ENCODE data around the gene SH3GLB2. TPM values are rescaled to one million over a fixed set of nuclear protein-coding genes. Genes with fewer than 3 reads are reported as not detected.
"Not testable (repeated sequence)": the region's sequence is repeated elsewhere in the genome, so short reads cannot be mapped to it uniquely, and the experiment has no call there.

Gene SH3GLB2
- total RNA-seq, 1 experiment from 2014 or later, result 66.5 TPM

- Mint-ChIP-seq H3K4me3 (ENCODE audit: low read depth, unreplicated experiment) (no peak overlapping the region), H3K27ac (ENCODE audit: unreplicated experiment) (no peak overlapping the region), H3K9me3 (ENCODE audit: low read depth, unreplicated experiment) (no peaks in the 10 kb centered on the region), H3K4me1 (ENCODE audit: low read depth, unreplicated experiment) (no peaks in the 10 kb centered on the region), H3K36me3 (ENCODE audit: insufficient read depth, unreplicated experiment) (peaks cover 16% of the 10 kb centered on the region), H3K27me3 (ENCODE audit: unreplicated experiment) (no peaks in the 10 kb centered on the region)
- DNase-seq, result no peak
- no peak for TF ChIP-seq CTCF (IDR thresholded peaks at IDR 0.05; ENCODE audit: unreplicated experiment)
- CTCF ChIA-PET, result no interaction called here
- BruUV-seq (replicated peaks), result no TSS peak
- intact Hi-C loops (cut with micrococcal nuclease; ENCODE audit: unreplicated experiment), result no loop called here
Observed at GRCh38 chr9:128983536-128983935, 44.6 kb downstream of the SH3GLB2 start.

- H3K4me3 Mint-ChIP-seq (ENCODE audit: low read depth, unreplicated experiment), result no peak overlapping the region
Observed at GRCh38 chr9:128979111-128979510, 49.0 kb downstream of the SH3GLB2 start.

GRCh38 chr9:128972956-128973355 is 55.2 kb downstream of the SH3GLB2 start:
- BruUV-seq (replicated peaks), result no TSS peak
- Mint-ChIP-seq H3K4me3 (ENCODE audit: low read depth, unreplicated experiment) (no peak overlapping the region), H3K9me3 (ENCODE audit: low read depth, unreplicated experiment) (no peaks in the 10 kb centered on the region), H3K27me3 (ENCODE audit: unreplicated experiment) (no peaks in the 10 kb centered on the region), H3K4me1 (ENCODE audit: low read depth, unreplicated experiment) (no peaks in the 10 kb centered on the region), H3K27ac (ENCODE audit: unreplicated experiment) (no peak overlapping the region), H3K36me3 (ENCODE audit: insufficient read depth, unreplicated experiment) (peaks cover 23% of the 10 kb centered on the region)
- CTCF ChIA-PET, result interaction anchor here (0.5 kb wide), 1 partner anchor 124 kb away, joined by 8 read pairs; no protein-coding TSS in a partner anchor
- intact Hi-C loops (cut with micrococcal nuclease; ENCODE audit: unreplicated experiment), result no loop called here
- DNase-seq, result no peak
- TF ChIP-seq CTCF (IDR thresholded peaks at IDR 0.05; ENCODE audit: unreplicated experiment), result no peak

More at GRCh38 chr9:128979111-128979510, 49.0 kb downstream of the SH3GLB2 start:
- H3K36me3 Mint-ChIP-seq (ENCODE audit: insufficient read depth, unreplicated experiment), result peaks cover 23% of the 10 kb centered on the region
- BruUV-seq (replicated peaks), result no TSS peak
- no peaks in the 10 kb centered on the region for H3K27me3 Mint-ChIP-seq (ENCODE audit: unreplicated experiment)
- intact Hi-C loops (cut with micrococcal nuclease; ENCODE audit: unreplicated experiment), result no loop called here
- CTCF ChIA-PET, result no interaction called here
- no peaks in the 10 kb centered on the region for H3K9me3 Mint-ChIP-seq (ENCODE audit: low read depth, unreplicated experiment)
- TF ChIP-seq CTCF (IDR thresholded peaks at IDR 0.05; ENCODE audit: unreplicated experiment), result no peak
- H3K27ac Mint-ChIP-seq (ENCODE audit: unreplicated experiment), result no peak overlapping the region
- no peak for DNase-seq
- H3K4me1 Mint-ChIP-seq (ENCODE audit: low read depth, unreplicated experiment), result no peaks in the 10 kb centered on the region

- H3K4me1 Mint-ChIP-seq (ENCODE audit: low read depth, unreplicated experiment), result no peaks in the 10 kb centered on the region
- H3K27me3 Mint-ChIP-seq (ENCODE audit: unreplicated experiment), result no peaks in the 10 kb centered on the region
- no peaks in the 10 kb centered on the region for H3K9me3 Mint-ChIP-seq (ENCODE audit: low read depth, unreplicated experiment)
- TF ChIP-seq CTCF (IDR thresholded peaks at IDR 0.05; ENCODE audit: unreplicated experiment), result no peak
- no TSS peak for BruUV-seq (replicated peaks)
- peaks cover 19% of the 10 kb centered on the region for H3K36me3 Mint-ChIP-seq (ENCODE audit: insufficient read depth, unreplicated experiment)
- no peak overlapping the region for H3K4me3 Mint-ChIP-seq (ENCODE audit: low read depth, unreplicated experiment)
- CTCF ChIA-PET, result no interaction called here
- H3K27ac Mint-ChIP-seq (ENCODE audit: unreplicated experiment), result no peak overlapping the region
- intact Hi-C loops (cut with micrococcal nuclease; ENCODE audit: unreplicated experiment), result no loop called here
- no peak for DNase-seq
Observed at GRCh38 chr9:128969491-128969890, 58.6 kb downstream of the SH3GLB2 start.

- DNase-seq; H3K27me3 Mint-ChIP-seq (ENCODE audit: unreplicated experiment); H3K4me1 Mint-ChIP-seq (ENCODE audit: low read depth, unreplicated experiment); H3K27ac Mint-ChIP-seq (ENCODE audit: unreplicated experiment); H3K4me3 Mint-ChIP-seq (ENCODE audit: low read depth, unreplicated experiment); BruUV-seq (replicated peaks); H3K9me3 Mint-ChIP-seq (ENCODE audit: low read depth, unreplicated experiment); intact Hi-C loops (cut with micrococcal nuclease; ENCODE audit: unreplicated experiment); CTCF ChIA-PET: not testable (repeated sequence)
- peaks cover 11% of the 10 kb centered on the region for H3K36me3 Mint-ChIP-seq (ENCODE audit: insufficient read depth, unreplicated experiment)
Observed at GRCh38 chr9:128961403-128961802, 66.7 kb downstream of the SH3GLB2 start.

Other genes starting within 250 kb of the SH3GLB2 start
- gene TBC1D13, start 241.1 kb downstream of the SH3GLB2 start, total RNA-seq (2022), result 16.6 and 18.2 TPM in 2 replicates
- gene ENDOG, start 209.8 kb downstream of the SH3GLB2 start, total RNA-seq (2022), result 15.2 and 17.5 TPM in 2 replicates
- gene SPOUT1, start 198.5 kb downstream of the SH3GLB2 start, total RNA-seq (2022), result 35.8 and 46.8 TPM in 2 replicates
- 3.7 and 4.1 TPM in 2 replicates for gene KYAT1, start 146.4 kb downstream of the SH3GLB2 start, total RNA-seq (2022)
- gene LRRC8A, start 146.2 kb downstream of the SH3GLB2 start, total RNA-seq (2022), result 28.7 and 29.9 TPM in 2 replicates
- gene PHYHD1, start 107.3 kb downstream of the SH3GLB2 start, total RNA-seq (2022), result 0.66 TPM in 1 of 2 replicates, not detected in the other
- gene DOLK, start 80.7 kb downstream of the SH3GLB2 start, total RNA-seq (2022), result 14.6 and 14.7 TPM in 2 replicates
- gene NUP188, start 80.6 kb downstream of the SH3GLB2 start, total RNA-seq (2022), result 34.3 and 49.6 TPM in 2 replicates
- gene MIGA2, start 8.3 kb upstream of the SH3GLB2 start, total RNA-seq (2022), result 17.8 and 21.2 TPM in 2 replicates
- gene DOLPP1, start 52.8 kb upstream of the SH3GLB2 start, total RNA-seq (2022), result 14.4 and 16.1 TPM in 2 replicates
- gene CRAT, start 82.5 kb upstream of the SH3GLB2 start, total RNA-seq (2022), result 7.1 and 9.2 TPM in 2 replicates
- gene PTPA, start 83.1 kb upstream of the SH3GLB2 start, total RNA-seq (2022), result 76.2 and 83.3 TPM in 2 replicates
- 53.1 and 60.3 TPM in 2 replicates for gene IER5L, start 149.9 kb upstream of the SH3GLB2 start, total RNA-seq (2022)

Data from Calu3 (cell line).